ENCODE measurements around the gene RXYLT1. TPM values are rescaled to one million over a fixed set of nuclear protein-coding genes. Genes with fewer than 3 reads are reported as not detected.

Gene RXYLT1
- total and polyA plus RNA-seq, 2 of the 8 experiments (the other 6 are each of a cell fraction or from before 2014, with no cell fraction given) = 3.8 to 10.9 TPM

DNA sequence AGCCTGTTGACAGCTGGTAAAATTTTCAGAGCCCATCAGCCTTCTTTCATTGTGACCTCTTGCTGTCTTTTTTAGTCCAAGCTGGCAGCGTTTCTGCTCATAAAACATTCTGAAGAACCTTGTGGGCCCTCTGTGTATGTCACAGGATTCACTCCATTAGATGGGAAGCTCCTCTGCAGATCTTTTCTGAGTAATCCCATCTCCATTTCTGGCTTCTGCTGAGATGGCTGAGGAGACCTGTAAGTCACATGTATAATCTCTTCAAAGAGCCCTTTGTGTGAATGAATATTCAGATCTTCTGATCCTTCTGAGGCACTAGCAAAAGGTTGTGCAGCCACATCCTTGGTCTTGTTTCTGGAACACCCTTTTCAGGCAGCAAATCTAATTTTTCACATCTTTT is 2.8 kb downstream of the RXYLT1 start:
- Histone ChIP-seq H3K36me3 (ENCODE audit: control insufficient read depth in 2 of 4, insufficient read depth in 4 of 4, low read length in 3 of 4) (peaks cover 0 to 20% (median 8%) of the 10 kb centered on the region in 4 experiments; a peak in 5 of 8 replicates), H3K9ac (replicated peaks in 1 of 4; ENCODE audit: extremely low read depth in 1 of 4, low read depth in 3 of 4, low read length in 3 of 4) (no peak overlapping the region), H2BK12ac (ENCODE audit: low read depth, low read length) (no peak overlapping the region), H2BK5ac (ENCODE audit: low read depth, low read length) (no peak overlapping the region), H3K23me2 (ENCODE audit: low read depth, low read length) (peaks cover 6% of the 10 kb centered on the region; the same call in 1 of the 2 replicates), H3K23ac (ENCODE audit: insufficient read length) (no peak overlapping the region), H3K14ac (ENCODE audit: insufficient read length) (no peak overlapping the region), H3K9me3 (ENCODE audit: insufficient read depth in 2 of 2, low read depth in 1 of 2, low read length in 1 of 2) (no peaks in the 10 kb centered on the region), H3K27me3 (replicated peaks in 1 of 4; ENCODE audit: control insufficient read depth in 3 of 4, extremely low read depth in 1 of 4, insufficient read depth in 3 of 4, low read length in 3 of 4) (no peaks in the 10 kb centered on the region), H4K91ac (replicated peaks; ENCODE audit: insufficient read length, low read length) (no peak overlapping the region), H2AFZ (ENCODE audit: low read length) (no peak overlapping the region), H3K79me2 (ENCODE audit: control insufficient read depth in 1 of 2, insufficient read depth in 2 of 2, low read length in 2 of 2) (peaks cover 0 to 3% of the 10 kb centered on the region in 2 experiments; a peak in 1 of 4 replicates), H3K4ac (replicated peaks; ENCODE audit: insufficient read length, low read depth, low read length) (no peak overlapping the region), H3K56ac (replicated peaks; ENCODE audit: insufficient read length, low read depth, low read length) (no peak overlapping the region), H4K5ac (ENCODE audit: insufficient read length, low read depth, low read length) (no peak overlapping the region), H2BK120ac (replicated peaks; ENCODE audit: low read depth, low read length) (no peak overlapping the region), H2AK5ac (ENCODE audit: low read depth, low read length) (no peak overlapping the region), H4K8ac (ENCODE audit: extremely low read depth, insufficient read depth, low read length) (no peak overlapping the region), H3K4me1 (replicated peaks in 1 of 4; ENCODE audit: control insufficient read depth in 3 of 4, insufficient read depth in 4 of 4, low read length in 3 of 4) (no peaks in the 10 kb centered on the region), H2BK20ac (ENCODE audit: low read length) (no peak overlapping the region), H2BK15ac (ENCODE audit: low read length) (no peak overlapping the region), H3K4me3 (ENCODE audit: extremely low read depth in 1 of 4, insufficient read depth in 2 of 4, low read depth in 3 of 4, low read length in 4 of 4) (no peak overlapping the region), H3K4me2 (ENCODE audit: insufficient read depth in 1 of 2, low read depth in 2 of 2, low read length in 2 of 2) (no peak overlapping the region), H4K20me1 (replicated peaks in 1 of 2; ENCODE audit: control insufficient read depth in 1 of 2, insufficient read depth in 2 of 2, low read length in 2 of 2) (no peaks in the 10 kb centered on the region), H3K79me1 (ENCODE audit: low read depth, low read length) (no peaks in the 10 kb centered on the region), H3K18ac (ENCODE audit: extremely low read depth, low read length) (no peak overlapping the region), H3K27ac (ENCODE audit: low read depth, low read length) (no peak overlapping the region)
- WGBS, 2 experiments (ENCODE audit: extremely low coverage in 1 of 2, insufficient coverage in 1 of 2, insufficient read length in 1 of 2, insufficient replicate concordance in 2 of 2, low coverage in 1 of 2, low lambda C conversion rate in 2 of 2, missing lambda C conversion rate in 1 of 2) = 80% methylated on average over 1 of the region's 1 CpG; no CpG with 5 or more reads in 1 of the 2 experiments
- DNase-seq (ENCODE audit: low read depth in 1 of 2, low spot score in 2 of 2) (no peak), FAIRE-seq (no peak)
- POLR2A ChIA-PET (ENCODE audit: partially characterized antibody) = no interaction called here
- CTCF ChIA-PET (ENCODE audit: partially characterized antibody) = interaction anchor here (1.1 to 1.3 kb wide), 2 partner anchors 10 to 20 kb away, joined by 4 to 6 read pairs; no protein-coding TSS in a partner anchor
- TF ChIP-seq BRCA1 (IDR thresholded peaks at IDR 0.05; ENCODE audit: low read depth, low read length) (no peak), SIX5 (IDR thresholded peaks at IDR 0.05; ENCODE audit: low read depth, low read length) (no peak), KDM1A (IDR thresholded peaks at IDR 0.05; ENCODE audit: borderline replicate concordance, low read length) (no peak), FOSL1 (IDR thresholded peaks at IDR 0.05; ENCODE audit: insufficient read depth, low read depth, low read length) (no peak), TCF12 (IDR thresholded peaks at IDR 0.05; ENCODE audit: low read depth, low read length) (no peak), POLR2AphosphoS5 (IDR thresholded peaks at IDR 0.05; ENCODE audit: low read depth, low read length) (no peak)
